Osteocyte (in vitro differentiated cells): ENCODE data around the gene SRA1. TPM values are rescaled to one million over a fixed set of nuclear protein-coding genes. Genes with fewer than 3 reads are reported as not detected.

Source experiments
- DNase-seq: peaks from one replicate; pipeline ENCODE4 v3.0.0; 2021; ENCODE audit warnings: mixed read lengths; ENCODE audit not compliant: unreplicated experiment; ENCODE audit errors: extremely low spot score
- H3K27ac Mint-ChIP-seq: one replicate; pipeline ENCODE4 v1.8.0; 2021; ENCODE audit warnings: mild to moderate bottlenecking, mixed read lengths; ENCODE audit not compliant: unreplicated experiment
- H3K27me3 Mint-ChIP-seq: one replicate; pipeline ENCODE4 v1.8.0; 2021; ENCODE audit warnings: mixed read lengths; ENCODE audit not compliant: unreplicated experiment
- H3K36me3 Mint-ChIP-seq: one replicate; pipeline ENCODE4 v1.8.0; 2021; ENCODE audit warnings: mixed read lengths; ENCODE audit not compliant: unreplicated experiment
- H3K4me1 Mint-ChIP-seq: one replicate; pipeline ENCODE4 v1.8.0; 2021; ENCODE audit warnings: mixed read lengths; ENCODE audit not compliant: unreplicated experiment
- H3K4me3 Mint-ChIP-seq: one replicate; pipeline ENCODE4 v1.8.0; 2021; ENCODE audit warnings: mild to moderate bottlenecking, moderate library complexity, mixed read lengths; ENCODE audit not compliant: unreplicated experiment
- H3K9me3 Mint-ChIP-seq: one replicate; pipeline ENCODE4 v1.8.0; 2021; ENCODE audit warnings: mixed read lengths; ENCODE audit not compliant: unreplicated experiment
- total RNA-seq: library from RNA; stranded (reverse); gene quantifications from 2 replicates; pipeline ENCODE4 v1.2.1, GENCODE V29; 2021
- TF ChIP-seq, protein P1 (sequence below): fragments of 200-600 bp; sonication (generic); IDR thresholded peaks from 2 replicates; pipeline ENCODE4 v1.5.0; 2021; ENCODE audit warnings: antibody characterized with exemption, mild to moderate bottlenecking, moderate library complexity

Gene SRA1
- total RNA-seq, 1 donor from 2014 or later = 41.9 TPM

DNA sequence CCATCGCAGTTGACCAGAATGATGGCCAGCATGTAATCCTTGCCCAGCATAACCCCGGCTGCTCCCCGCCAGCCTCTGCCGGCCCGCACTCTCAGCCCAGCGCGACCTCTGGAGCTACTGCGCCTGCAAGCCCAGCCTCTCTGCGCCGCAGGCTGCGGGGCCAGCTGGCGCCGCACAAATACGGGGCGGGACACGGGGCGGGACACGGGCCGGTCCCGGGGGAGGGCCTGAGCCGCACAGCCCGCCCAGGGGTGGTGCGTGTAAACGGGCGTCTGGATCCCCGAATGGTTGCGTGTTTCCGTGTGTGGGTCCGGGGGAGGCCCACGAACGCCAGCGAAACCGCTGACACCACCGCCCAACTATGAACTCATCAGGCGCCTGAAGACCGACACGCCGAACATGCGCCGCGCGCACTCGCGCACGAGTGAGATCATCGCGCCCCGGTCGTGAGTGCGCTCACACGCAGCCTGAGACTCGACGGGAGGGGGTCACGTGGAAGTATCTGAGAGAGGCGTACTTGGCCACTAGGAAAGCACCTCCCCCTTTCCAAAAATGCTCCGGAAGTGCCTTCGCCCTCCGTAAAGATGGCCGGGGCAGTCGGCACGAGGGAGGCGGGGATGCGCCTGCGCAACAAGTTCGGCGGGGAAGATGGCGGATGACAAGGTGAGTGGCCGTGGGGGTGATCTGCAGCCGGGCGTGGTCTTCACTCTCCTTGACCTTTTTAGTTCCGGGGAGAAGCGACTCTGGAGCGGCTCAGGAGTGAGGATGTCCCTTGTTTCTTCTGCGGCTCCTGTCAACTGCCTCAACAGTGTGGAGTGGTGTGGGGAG, 7.1 kb upstream of the SRA1 start, which contains the start of the genes APBB3 and SLC35A4:
APBB3 (minus strand) TSS at position 403 of the 828 bp plus-strand sequence; CDS start at position 50, 353 bp downstream.
SLC35A4 (plus strand) TSS at position 633 of the 828 bp plus-strand sequence. CDS start 2,342 bp downstream, outside the sequence.
- TF ChIP-seq, protein P1, sequence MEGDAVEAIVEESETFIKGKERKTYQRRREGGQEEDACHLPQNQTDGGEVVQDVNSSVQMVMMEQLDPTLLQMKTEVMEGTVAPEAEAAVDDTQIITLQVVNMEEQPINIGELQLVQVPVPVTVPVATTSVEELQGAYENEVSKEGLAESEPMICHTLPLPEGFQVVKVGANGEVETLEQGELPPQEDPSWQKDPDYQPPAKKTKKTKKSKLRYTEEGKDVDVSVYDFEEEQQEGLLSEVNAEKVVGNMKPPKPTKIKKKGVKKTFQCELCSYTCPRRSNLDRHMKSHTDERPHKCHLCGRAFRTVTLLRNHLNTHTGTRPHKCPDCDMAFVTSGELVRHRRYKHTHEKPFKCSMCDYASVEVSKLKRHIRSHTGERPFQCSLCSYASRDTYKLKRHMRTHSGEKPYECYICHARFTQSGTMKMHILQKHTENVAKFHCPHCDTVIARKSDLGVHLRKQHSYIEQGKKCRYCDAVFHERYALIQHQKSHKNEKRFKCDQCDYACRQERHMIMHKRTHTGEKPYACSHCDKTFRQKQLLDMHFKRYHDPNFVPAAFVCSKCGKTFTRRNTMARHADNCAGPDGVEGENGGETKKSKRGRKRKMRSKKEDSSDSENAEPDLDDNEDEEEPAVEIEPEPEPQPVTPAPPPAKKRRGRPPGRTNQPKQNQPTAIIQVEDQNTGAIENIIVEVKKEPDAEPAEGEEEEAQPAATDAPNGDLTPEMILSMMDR = no peak
- Mint-ChIP-seq H3K9me3 (no peaks in the 10 kb centered on the region), H3K36me3 (peaks cover 21% of the 10 kb centered on the region), H3K27me3 (no peaks in the 10 kb centered on the region), H3K4me1 (peaks cover 36% of the 10 kb centered on the region), H3K27ac (peak within 1 kb of the TSS; percentile 93), H3K4me3 (peak within 1 kb of the TSS; percentile 95)
- peak; percentile 99 for DNase-seq

DNA sequence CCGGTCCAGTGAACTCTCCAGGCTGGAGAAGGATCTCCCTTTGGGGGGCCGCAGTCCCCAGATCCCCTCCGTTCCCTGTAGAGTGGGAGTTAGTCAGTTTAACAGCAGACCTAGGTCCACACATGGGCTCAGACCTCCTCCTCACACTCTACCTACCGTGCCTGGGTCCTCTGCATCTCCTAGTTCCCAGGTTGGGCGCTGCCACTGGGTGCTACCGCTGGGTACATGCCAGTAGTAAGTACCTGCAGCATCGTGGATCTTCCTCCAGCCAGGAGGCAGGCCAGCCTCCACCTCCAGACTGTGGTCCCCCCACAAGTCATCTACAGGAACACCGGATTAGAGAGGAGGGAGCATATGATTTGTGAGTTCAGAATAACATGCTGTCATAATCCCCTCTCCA, 6.3 kb upstream of the SRA1 start:
- peak overlapping the region; percentile 93 for H3K27ac Mint-ChIP-seq
- H3K27me3 Mint-ChIP-seq = no peaks in the 10 kb centered on the region
- peaks cover 36% of the 10 kb centered on the region for H3K4me1 Mint-ChIP-seq
- TF ChIP-seq, protein P1 = no peak
- peaks cover 19% of the 10 kb centered on the region for H3K36me3 Mint-ChIP-seq
- no peak for DNase-seq
- no peaks in the 10 kb centered on the region for H3K9me3 Mint-ChIP-seq
- H3K4me3 Mint-ChIP-seq = peak overlapping the region; percentile 95

DNA sequence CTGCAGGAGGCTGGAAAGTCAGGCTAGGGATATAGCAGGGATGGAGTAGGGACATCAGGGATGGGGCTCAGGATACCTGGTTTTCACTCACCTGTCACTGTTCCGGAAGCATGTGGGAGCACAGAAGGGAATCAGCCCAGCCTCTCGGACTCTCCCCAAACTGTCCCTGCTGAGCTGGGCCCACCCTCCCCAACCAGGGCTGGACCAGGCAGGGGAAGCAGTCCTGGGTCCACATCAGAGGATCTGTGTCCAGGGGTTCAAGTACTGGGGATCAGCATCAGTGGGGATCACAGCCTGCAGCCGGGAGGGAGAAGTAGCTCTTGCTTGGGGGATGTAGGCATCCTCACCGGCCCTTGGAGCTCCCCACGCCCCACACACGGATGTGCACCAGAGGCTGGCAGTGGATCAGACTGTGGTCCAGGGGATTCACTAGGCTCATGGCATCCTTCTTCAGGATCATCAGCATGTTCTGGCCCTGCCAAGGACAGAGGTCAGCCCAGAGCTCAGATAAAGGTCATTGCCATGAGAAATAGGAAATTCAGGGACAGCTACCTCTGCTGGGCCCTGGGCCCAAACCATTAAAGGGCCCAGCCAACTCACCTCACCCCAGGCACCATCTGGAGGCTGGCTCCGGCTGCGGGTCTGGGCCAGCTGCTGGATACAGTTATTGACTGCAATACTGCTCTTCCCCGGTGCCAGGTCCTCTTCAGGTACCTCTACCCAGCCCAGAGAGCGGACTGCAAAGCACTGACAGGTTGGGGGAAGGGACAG, 4.7 kb upstream of the SRA1 start:
- no peak for DNase-seq
- Mint-ChIP-seq H3K4me1 (peaks cover 44% of the 10 kb centered on the region), H3K4me3 (no peak overlapping the region)

DNA sequence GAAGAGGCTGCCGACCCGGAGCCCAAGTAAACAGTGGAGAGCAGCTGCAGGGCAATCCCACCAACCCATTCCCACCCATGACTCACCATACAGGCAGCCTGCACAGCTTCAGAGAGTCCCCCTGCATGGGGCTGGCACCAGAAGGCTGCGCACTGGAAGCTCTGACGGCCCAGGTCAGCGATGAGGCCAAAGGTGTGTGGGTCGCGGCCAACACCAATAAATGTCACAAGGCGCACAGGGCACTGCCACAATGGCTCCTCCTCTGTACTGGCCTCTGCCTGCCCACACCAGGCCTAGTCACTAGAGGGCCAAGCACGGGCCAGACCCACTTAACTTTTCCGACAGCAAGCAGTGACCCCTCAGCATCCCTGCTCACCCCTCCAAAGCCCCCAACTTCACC, 3.0 kb upstream of the SRA1 start:
- no peak for DNase-seq
- TF ChIP-seq, protein P1 = no peak
- H3K9me3 Mint-ChIP-seq = no peaks in the 10 kb centered on the region
- H3K4me1 Mint-ChIP-seq = peaks cover 48% of the 10 kb centered on the region
- no peak overlapping the region for H3K4me3 Mint-ChIP-seq
- peaks cover 7% of the 10 kb centered on the region for H3K36me3 Mint-ChIP-seq
- H3K27me3 Mint-ChIP-seq = no peaks in the 10 kb centered on the region
- H3K27ac Mint-ChIP-seq = no peak overlapping the region

More for the DNA sequence above, 4.7 kb upstream of the SRA1 start:
- H3K9me3 Mint-ChIP-seq = no peaks in the 10 kb centered on the region
- TF ChIP-seq, protein P1 = no peak
- peaks cover 9% of the 10 kb centered on the region for H3K36me3 Mint-ChIP-seq
- no peak overlapping the region for H3K27ac Mint-ChIP-seq
- no peaks in the 10 kb centered on the region for H3K27me3 Mint-ChIP-seq

DNA sequence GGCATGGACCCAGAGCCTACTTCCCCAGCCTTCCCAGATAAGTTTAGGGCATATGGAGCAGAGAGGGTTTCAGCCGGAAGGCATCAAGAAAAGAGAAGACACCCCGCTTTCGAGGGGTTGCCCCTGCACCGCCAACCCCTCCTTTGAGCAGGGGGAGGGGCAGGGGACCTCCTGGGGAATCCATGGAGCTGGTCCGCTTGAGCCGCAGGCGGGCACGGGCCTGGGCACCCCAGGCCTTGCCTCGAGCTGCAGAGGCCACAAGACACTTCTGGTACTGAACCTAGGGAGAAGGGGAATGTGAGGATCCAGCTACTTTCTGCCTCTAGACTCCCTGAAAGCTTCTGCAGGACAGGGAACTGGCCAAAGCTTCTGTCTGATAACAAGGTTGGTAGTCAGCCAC, 1.3 kb upstream of the SRA1 start:
- Mint-ChIP-seq H3K4me1 (peaks cover 49% of the 10 kb centered on the region), H3K27ac (peak overlapping the region; percentile 90), H3K9me3 (no peaks in the 10 kb centered on the region), H3K27me3 (no peaks in the 10 kb centered on the region), H3K36me3 (peaks cover 9% of the 10 kb centered on the region), H3K4me3 (no peak overlapping the region)
- TF ChIP-seq, protein P1 = no peak
- DNase-seq = no peak
